ENCODE measurements around the gene VPS26C.
A peak's percentile ranks its signal among the peaks of the same experiment; 100 is the strongest.

Gene VPS26C

DNA sequence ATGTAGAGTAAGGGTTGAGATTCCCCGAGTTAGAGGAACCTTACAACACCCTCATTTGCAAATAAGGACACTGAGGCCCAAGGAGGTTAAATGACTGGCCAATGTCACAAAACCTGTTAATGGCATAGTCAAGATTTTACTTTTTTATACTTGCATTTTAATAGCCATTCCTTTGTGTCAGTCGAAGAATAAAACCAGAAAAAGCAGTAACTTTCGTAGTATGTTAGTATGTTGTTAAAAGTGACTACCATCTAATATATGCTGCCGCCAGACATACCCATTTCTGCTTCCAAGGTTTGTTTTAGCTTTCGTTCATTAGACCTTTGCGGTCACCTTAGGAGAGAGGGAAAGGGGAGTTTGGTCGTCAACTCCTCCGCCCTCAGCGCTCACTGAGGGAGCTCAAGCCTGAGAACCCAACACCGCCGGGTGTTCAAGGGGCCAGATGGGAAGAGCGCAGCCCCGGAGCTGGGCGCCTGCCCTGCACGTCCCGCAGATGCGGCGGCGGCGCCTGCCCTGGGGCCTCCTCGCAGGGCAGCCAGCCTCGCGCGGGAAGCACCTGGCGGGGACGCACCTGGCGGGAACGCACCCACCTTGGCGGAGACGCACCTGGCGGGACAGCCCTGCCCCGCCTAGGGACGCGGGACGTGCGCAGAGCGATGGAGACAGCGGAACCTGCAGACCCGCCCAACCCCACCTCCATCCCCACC is 466 bp downstream of the VPS26C start:
- ChIA-PET POLR2A (interaction anchor here (0.7 to 1.0 kb wide), 2 partner anchors 9 to 291 kb away, joined by 3 read pairs; no protein-coding TSS in a partner anchor), CTCF (interaction anchor here (1.6 kb wide), 1 partner anchor 264 kb away, joined by 3 read pairs; no protein-coding TSS in a partner anchor)
- peak; percentile 18 for DNase-seq (ENCODE audit: extremely low spot score)
- TF ChIP-seq, protein P1, sequence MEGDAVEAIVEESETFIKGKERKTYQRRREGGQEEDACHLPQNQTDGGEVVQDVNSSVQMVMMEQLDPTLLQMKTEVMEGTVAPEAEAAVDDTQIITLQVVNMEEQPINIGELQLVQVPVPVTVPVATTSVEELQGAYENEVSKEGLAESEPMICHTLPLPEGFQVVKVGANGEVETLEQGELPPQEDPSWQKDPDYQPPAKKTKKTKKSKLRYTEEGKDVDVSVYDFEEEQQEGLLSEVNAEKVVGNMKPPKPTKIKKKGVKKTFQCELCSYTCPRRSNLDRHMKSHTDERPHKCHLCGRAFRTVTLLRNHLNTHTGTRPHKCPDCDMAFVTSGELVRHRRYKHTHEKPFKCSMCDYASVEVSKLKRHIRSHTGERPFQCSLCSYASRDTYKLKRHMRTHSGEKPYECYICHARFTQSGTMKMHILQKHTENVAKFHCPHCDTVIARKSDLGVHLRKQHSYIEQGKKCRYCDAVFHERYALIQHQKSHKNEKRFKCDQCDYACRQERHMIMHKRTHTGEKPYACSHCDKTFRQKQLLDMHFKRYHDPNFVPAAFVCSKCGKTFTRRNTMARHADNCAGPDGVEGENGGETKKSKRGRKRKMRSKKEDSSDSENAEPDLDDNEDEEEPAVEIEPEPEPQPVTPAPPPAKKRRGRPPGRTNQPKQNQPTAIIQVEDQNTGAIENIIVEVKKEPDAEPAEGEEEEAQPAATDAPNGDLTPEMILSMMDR (IDR thresholded peaks at IDR 0.05; ENCODE audit: control extremely low read depth, extremely low read depth, low read depth, missing control alignments): no peak

DNA sequence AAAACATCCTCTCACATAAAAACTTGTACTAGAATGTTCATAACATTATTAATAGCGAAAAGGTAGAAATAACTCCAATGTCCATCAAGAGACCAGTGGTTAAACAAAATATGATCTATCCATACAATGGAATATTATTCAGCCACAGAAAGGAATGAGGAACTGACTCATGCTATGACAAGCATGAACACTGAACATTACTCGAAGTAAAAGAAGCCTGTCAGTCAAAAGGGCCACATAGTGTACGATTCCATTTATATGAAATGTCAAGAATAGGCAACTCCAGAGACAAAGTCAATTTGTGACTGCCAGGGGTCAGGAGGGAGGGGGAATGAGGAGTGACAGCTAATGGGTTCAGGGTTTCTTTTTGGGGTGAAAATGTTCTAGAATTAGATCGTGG is 2.3 kb downstream of the VPS26C start:
- ChIA-PET POLR2A (no interaction called here), CTCF (interaction anchor here (1.0 kb wide), 1 partner anchor 198 kb away, joined by 3 read pairs; no protein-coding TSS in a partner anchor)
- TF ChIP-seq, protein P1 (IDR thresholded peaks at IDR 0.05; ENCODE audit: control extremely low read depth, extremely low read depth, low read depth, missing control alignments): no peak
- DNase-seq (ENCODE audit: extremely low spot score): no peak

- DNase-seq (ENCODE audit: extremely low spot score): no peak
- CTCF ChIA-PET: interaction anchor here (1.0 kb wide), 1 partner anchor 199 kb away, joined by 3 read pairs; no protein-coding TSS in a partner anchor
- TF ChIP-seq, protein P1 (IDR thresholded peaks at IDR 0.05; ENCODE audit: control extremely low read depth, extremely low read depth, low read depth, missing control alignments): no peak
- POLR2A ChIA-PET: no interaction called here
Observed at GRCh38 chr21:37263827-37264600, 3.1 kb downstream of the VPS26C start.

GRCh38 chr21:37259426-37259825 is 7.7 kb downstream of the VPS26C start:
- TF ChIP-seq, protein P1 (IDR thresholded peaks at IDR 0.05; ENCODE audit: control extremely low read depth, extremely low read depth, low read depth, missing control alignments): no peak
- CTCF ChIA-PET: interaction anchor here (1.4 kb wide), 1 partner anchor 270 kb away, joined by 3 read pairs; no protein-coding TSS in a partner anchor
- DNase-seq (ENCODE audit: extremely low spot score): no peak
- POLR2A ChIA-PET: no interaction called here

DNA sequence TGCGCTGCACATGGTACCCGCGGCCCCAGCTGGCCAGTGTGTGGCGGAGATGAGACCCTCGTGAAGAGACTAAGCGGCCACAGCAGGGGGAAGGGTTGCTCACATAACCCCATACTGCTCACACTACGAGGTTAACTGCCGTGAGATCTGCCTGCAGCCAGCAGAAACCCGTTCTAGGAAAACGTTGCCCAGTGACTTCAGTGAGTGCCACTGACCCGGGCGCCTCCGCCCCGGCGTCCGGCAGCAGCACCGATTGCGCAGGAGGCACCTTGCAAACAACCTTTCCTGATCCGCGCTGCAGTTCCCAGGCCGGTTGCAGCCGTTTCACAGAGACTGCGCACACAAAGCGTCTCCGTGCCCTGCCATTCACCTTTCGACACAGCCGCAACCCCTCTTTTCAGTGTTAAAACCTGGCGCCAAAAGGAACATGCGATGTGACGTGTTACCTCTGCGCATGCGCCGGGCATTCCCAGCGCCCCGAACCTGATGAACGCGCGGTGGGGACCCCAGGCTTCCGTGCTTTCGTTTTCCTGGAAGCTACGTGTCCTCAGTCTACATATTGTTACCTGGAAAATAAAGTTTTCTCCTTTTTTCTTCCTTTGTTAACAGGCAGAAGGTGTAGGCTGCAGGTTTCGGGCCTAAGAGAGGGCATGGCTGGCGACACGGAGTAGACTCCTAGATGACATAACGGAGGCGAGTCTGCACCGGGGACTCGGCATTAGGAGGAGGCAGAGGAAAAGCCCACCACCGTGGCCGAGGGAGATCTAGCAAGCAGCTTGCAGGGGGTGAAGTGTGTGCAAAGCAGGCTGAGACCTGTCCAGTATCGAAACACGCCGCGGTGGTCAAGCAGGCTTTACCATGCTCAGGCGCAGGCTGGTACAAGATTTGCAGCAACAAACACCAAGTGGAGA is 8.9 kb downstream of the VPS26C start:
- DNase-seq (ENCODE audit: extremely low spot score): peak; percentile 86
- CTCF ChIA-PET: interaction anchor here (1.4 to 2.4 kb wide), 2 partner anchors 14 to 269 kb away, joined by 3 to 6 read pairs; no protein-coding TSS in a partner anchor
- TF ChIP-seq, protein P1 (IDR thresholded peaks at IDR 0.05; ENCODE audit: control extremely low read depth, extremely low read depth, low read depth, missing control alignments): no peak
- POLR2A ChIA-PET: interaction anchor here (1.0 kb wide), 3 partner anchors 9 to 115 kb away, joined by 3 read pairs; partner anchors contain the start of gene VPS26C
